Lower leg skin (tissue), 3 donors: Measurements from ENCODE around the gene WDR91.

Source experiments
- POLR2A ChIP-seq, 2 donors: fragments of 450-650 bp; IDR thresholded peaks; one replicate each; pipeline ENCODE4 v1.6.1; 2016 to 2017; ENCODE audit warnings: antibody characterized with exemption in 2 of 2, mild to moderate bottlenecking in 1 of 2, moderate library complexity in 1 of 2
- TF ChIP-seq, protein P1 (sequence below), 3 donors: fragments of 450-650 bp; IDR thresholded peaks; one replicate each; pipeline ENCODE4 v1.5.1; 2016; ENCODE audit warnings: antibody characterized with exemption in 3 of 3, mild to moderate bottlenecking in 3 of 3, moderate library complexity in 2 of 3

- TF ChIP-seq, protein P1, sequence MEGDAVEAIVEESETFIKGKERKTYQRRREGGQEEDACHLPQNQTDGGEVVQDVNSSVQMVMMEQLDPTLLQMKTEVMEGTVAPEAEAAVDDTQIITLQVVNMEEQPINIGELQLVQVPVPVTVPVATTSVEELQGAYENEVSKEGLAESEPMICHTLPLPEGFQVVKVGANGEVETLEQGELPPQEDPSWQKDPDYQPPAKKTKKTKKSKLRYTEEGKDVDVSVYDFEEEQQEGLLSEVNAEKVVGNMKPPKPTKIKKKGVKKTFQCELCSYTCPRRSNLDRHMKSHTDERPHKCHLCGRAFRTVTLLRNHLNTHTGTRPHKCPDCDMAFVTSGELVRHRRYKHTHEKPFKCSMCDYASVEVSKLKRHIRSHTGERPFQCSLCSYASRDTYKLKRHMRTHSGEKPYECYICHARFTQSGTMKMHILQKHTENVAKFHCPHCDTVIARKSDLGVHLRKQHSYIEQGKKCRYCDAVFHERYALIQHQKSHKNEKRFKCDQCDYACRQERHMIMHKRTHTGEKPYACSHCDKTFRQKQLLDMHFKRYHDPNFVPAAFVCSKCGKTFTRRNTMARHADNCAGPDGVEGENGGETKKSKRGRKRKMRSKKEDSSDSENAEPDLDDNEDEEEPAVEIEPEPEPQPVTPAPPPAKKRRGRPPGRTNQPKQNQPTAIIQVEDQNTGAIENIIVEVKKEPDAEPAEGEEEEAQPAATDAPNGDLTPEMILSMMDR (IDR thresholded peaks at IDR 0.05) = no peak
- no peak for TF ChIP-seq POLR2A (IDR thresholded peaks at IDR 0.05)
Measured at GRCh38 chr7:135184254-135184841, 27.0 kb downstream of the WDR91 start.
